Measurements from ENCODE around the gene PTPN1. TPM values are rescaled to one million over a fixed set of nuclear protein-coding genes. Genes with fewer than 3 reads are reported as not detected.

The PTPN1 gene
- total RNA-seq, 1 donor from 2014 or later = 101 TPM

GRCh38 chr20:50532221-50532620 lies 22.0 kb downstream of the PTPN1 start:
- TF ChIP-seq CTCF (IDR thresholded peaks at IDR 0.05) = no peak
- intact Hi-C loops (cut with DNase I) = no loop called here
- no peak for DNase-seq
- Histone ChIP-seq H3K27ac (no peak overlapping the region), H3K36me3 (no peaks in the 10 kb centered on the region), H3K4me3 (no peak overlapping the region), H3K27me3 (no peaks in the 10 kb centered on the region), H3K4me1 (peaks cover 70% of the 10 kb centered on the region), H3K9me3 (no peaks in the 10 kb centered on the region)
- no peak for ATAC-seq

- ATAC-seq (no peak), DNase-seq (no peak)
- intact Hi-C loops (cut with DNase I) = no loop called here
- peaks cover 71% of the 10 kb centered on the region for H3K4me1 ChIP-seq
- H3K9me3 ChIP-seq = no peaks in the 10 kb centered on the region
- no peaks in the 10 kb centered on the region for H3K36me3 ChIP-seq
- H3K27ac ChIP-seq = no peak overlapping the region
- no peak for TF ChIP-seq CTCF (IDR thresholded peaks at IDR 0.05)
- no peak overlapping the region for H3K4me3 ChIP-seq
- no peaks in the 10 kb centered on the region for H3K27me3 ChIP-seq
Observed at GRCh38 chr20:50533061-50533460, 22.9 kb downstream of the PTPN1 start.

- TF ChIP-seq CTCF (IDR thresholded peaks at IDR 0.05) = no peak
- Histone ChIP-seq H3K9me3 (no peaks in the 10 kb centered on the region), H3K36me3 (no peaks in the 10 kb centered on the region), H3K27me3 (no peaks in the 10 kb centered on the region), H3K4me1 (peaks cover 72% of the 10 kb centered on the region), H3K4me3 (no peak overlapping the region), H3K27ac (no peak overlapping the region)
- no peak for ATAC-seq
- intact Hi-C loops (cut with DNase I) = no loop called here
- no peak for DNase-seq
Observed at GRCh38 chr20:50533464-50533863, 23.3 kb downstream of the PTPN1 start.

GRCh38 chr20:50534567-50534966 lies 24.4 kb downstream of the PTPN1 start:
- Histone ChIP-seq H3K4me3 (no peak overlapping the region), H3K27ac (peak overlapping the region; percentile 44), H3K36me3 (no peaks in the 10 kb centered on the region), H3K4me1 (peaks cover 73% of the 10 kb centered on the region), H3K27me3 (no peaks in the 10 kb centered on the region), H3K9me3 (no peaks in the 10 kb centered on the region)
- ATAC-seq = peak; percentile 43
- intact Hi-C loops (cut with DNase I) = no loop called here
- DNase-seq = no peak
- no peak for TF ChIP-seq CTCF (IDR thresholded peaks at IDR 0.05)

GRCh38 chr20:50535162-50535561 lies 25.0 kb downstream of the PTPN1 start:
- ATAC-seq (peak; percentile 3), DNase-seq (no peak)
- Histone ChIP-seq H3K9me3 (no peaks in the 10 kb centered on the region), H3K4me3 (no peak overlapping the region), H3K4me1 (peaks cover 73% of the 10 kb centered on the region), H3K36me3 (no peaks in the 10 kb centered on the region), H3K27ac (peak overlapping the region; percentile 44), H3K27me3 (no peaks in the 10 kb centered on the region)
- no peak for TF ChIP-seq CTCF (IDR thresholded peaks at IDR 0.05)
- intact Hi-C loops (cut with DNase I) = no loop called here

GRCh38 chr20:50536333-50536732 lies 26.1 kb downstream of the PTPN1 start:
- no peak for DNase-seq
- intact Hi-C loops (cut with DNase I) = no loop called here
- H3K4me1 ChIP-seq = peaks cover 83% of the 10 kb centered on the region

More at GRCh38 chr20:50536333-50536732, 26.1 kb downstream of the PTPN1 start:
- peak; percentile 63 for ATAC-seq
- H3K27ac ChIP-seq = no peak overlapping the region
- H3K36me3 ChIP-seq = no peaks in the 10 kb centered on the region
- no peaks in the 10 kb centered on the region for H3K9me3 ChIP-seq
- TF ChIP-seq CTCF (IDR thresholded peaks at IDR 0.05) = no peak
- no peak overlapping the region for H3K4me3 ChIP-seq
- H3K27me3 ChIP-seq = no peaks in the 10 kb centered on the region

Data from upper lobe of right lung (tissue), 1 donor.